ENCODE results near the gene ADM. TPM values are rescaled to one million over a fixed set of nuclear protein-coding genes. Genes with fewer than 3 reads are reported as not detected.

The ADM gene
- total RNA-seq, 1 experiment from 2014 or later, result 263 TPM

DNA sequence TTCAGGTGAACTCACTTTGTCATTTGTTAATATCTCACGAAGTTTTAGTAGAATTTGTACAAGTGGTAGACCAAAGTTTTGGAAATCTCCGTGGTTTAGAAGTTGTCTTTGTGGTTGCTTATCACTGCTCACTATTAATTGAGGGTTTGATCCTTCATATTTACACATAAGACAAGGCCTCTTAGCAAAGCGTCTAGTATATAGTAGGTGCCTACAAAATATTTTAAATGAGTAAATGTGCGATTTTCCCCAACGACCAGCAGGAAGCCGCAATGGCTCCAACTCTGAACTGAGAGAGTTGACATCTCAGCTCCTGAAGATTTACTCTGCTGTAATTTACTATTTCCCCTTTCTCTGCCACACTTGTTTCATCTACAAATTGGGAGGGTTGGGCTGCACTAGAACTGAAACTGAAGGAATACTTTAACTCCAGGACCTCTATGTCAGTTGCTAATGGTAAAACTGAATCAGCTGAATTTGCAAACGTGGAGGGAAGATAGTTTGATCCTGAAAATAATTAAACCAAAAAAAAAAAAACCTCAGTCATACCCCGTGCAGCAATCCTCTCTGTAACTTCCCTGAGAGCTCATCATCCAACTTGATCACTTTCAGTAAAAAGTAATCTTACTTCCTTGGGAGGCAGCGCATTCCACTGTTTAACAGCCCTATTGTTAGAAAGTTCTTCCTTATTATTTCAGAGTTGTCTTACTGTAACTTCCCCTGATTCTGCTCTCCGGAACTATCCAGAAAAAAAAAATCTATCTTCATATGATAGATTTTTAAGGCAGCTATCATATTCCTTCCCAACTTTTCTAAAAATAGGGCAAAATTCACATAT is 9.6 kb upstream of the ADM start:
- H3K27ac ChIP-seq (ENCODE audit: low read length), result peak overlapping the region; percentile 97
- DNase-seq (ENCODE audit: low read depth, low spot score), result no peak
- POLR2A ChIA-PET, result interaction anchor here (0.6 to 0.9 kb wide), 2 partner anchors 10 to 17 kb away, joined by 3 to 4 read pairs; partner anchors contain the start of gene ADM

DNA sequence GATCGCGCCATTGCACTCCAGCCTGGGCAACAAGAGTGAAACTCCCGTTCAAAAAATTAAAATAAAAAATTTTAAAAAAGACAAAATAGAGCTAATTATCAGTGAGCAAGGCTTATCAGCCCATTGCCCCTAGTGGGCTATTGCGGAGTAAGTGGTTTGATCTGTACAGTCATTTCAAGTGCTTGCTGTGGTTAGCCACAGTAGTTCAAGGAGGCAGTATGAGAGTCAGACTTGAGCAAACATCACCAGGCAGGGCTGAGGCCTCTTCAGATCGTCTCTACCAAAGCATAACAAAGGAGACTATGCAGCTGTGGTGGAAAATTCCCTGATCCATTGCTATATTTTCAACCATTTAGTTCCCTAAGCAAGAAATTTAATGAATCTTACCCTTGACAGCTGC is 6.5 kb upstream of the ADM start:
- TF ChIP-seq, protein P1, sequence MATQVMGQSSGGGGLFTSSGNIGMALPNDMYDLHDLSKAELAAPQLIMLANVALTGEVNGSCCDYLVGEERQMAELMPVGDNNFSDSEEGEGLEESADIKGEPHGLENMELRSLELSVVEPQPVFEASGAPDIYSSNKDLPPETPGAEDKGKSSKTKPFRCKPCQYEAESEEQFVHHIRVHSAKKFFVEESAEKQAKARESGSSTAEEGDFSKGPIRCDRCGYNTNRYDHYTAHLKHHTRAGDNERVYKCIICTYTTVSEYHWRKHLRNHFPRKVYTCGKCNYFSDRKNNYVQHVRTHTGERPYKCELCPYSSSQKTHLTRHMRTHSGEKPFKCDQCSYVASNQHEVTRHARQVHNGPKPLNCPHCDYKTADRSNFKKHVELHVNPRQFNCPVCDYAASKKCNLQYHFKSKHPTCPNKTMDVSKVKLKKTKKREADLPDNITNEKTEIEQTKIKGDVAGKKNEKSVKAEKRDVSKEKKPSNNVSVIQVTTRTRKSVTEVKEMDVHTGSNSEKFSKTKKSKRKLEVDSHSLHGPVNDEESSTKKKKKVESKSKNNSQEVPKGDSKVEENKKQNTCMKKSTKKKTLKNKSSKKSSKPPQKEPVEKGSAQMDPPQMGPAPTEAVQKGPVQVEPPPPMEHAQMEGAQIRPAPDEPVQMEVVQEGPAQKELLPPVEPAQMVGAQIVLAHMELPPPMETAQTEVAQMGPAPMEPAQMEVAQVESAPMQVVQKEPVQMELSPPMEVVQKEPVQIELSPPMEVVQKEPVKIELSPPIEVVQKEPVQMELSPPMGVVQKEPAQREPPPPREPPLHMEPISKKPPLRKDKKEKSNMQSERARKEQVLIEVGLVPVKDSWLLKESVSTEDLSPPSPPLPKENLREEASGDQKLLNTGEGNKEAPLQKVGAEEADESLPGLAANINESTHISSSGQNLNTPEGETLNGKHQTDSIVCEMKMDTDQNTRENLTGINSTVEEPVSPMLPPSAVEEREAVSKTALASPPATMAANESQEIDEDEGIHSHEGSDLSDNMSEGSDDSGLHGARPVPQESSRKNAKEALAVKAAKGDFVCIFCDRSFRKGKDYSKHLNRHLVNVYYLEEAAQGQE (IDR thresholded peaks at IDR 0.05; ENCODE audit: insufficient read depth in 1 of 2, low read depth in 2 of 2, low read length in 1 of 2), result no peak
- no peak for TF ChIP-seq SIN3A (IDR thresholded peaks at IDR 0.05; ENCODE audit: borderline replicate concordance, insufficient read depth, low read depth, low read length)
- TF ChIP-seq, protein P2, sequence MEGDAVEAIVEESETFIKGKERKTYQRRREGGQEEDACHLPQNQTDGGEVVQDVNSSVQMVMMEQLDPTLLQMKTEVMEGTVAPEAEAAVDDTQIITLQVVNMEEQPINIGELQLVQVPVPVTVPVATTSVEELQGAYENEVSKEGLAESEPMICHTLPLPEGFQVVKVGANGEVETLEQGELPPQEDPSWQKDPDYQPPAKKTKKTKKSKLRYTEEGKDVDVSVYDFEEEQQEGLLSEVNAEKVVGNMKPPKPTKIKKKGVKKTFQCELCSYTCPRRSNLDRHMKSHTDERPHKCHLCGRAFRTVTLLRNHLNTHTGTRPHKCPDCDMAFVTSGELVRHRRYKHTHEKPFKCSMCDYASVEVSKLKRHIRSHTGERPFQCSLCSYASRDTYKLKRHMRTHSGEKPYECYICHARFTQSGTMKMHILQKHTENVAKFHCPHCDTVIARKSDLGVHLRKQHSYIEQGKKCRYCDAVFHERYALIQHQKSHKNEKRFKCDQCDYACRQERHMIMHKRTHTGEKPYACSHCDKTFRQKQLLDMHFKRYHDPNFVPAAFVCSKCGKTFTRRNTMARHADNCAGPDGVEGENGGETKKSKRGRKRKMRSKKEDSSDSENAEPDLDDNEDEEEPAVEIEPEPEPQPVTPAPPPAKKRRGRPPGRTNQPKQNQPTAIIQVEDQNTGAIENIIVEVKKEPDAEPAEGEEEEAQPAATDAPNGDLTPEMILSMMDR (IDR thresholded peaks at IDR 0.05), result peak; percentile 40
- in situ Hi-C loops (cut with HindIII; ENCODE audit: low pct_unique_long_range_greater_than_20kb, low sequenced_read_pairs) (no loop called here), intact Hi-C loops (cut with micrococcal nuclease; ENCODE audit: unreplicated experiment) (no loop called here)
- ChIA-PET CTCF (no interaction called here), POLR2A (interaction anchor here (0.6 kb wide), 1 partner anchor 24 kb away, joined by 12 read pairs; no protein-coding TSS in a partner anchor)
- no peaks in the 10 kb centered on the region for H3K27me3 ChIP-seq (ENCODE audit: control insufficient read depth, insufficient read depth, low read length)
- no peaks in the 10 kb centered on the region for H3K9me3 ChIP-seq (ENCODE audit: control insufficient read depth, insufficient read depth, low read depth, low read length)
- H3K36me3 ChIP-seq (ENCODE audit: control insufficient read depth, insufficient read depth, low read length), result no peaks in the 10 kb centered on the region; the same call in 1 of the 2 replicates
- H3K4me1 ChIP-seq (ENCODE audit: control insufficient read depth, insufficient read depth, low read length), result peaks cover 40% of the 10 kb centered on the region
- DNase-seq (ENCODE audit: low read depth, low spot score) (no peak), ATAC-seq (no peak)
- BruUV-seq (replicated peaks), result no TSS peak
- no peak overlapping the region for H3K4me3 ChIP-seq (ENCODE audit: low read depth in 2 of 2, low read length in 2 of 2)
- peak overlapping the region; percentile 24; the same call in 1 of the 2 replicates for H3K27ac ChIP-seq (ENCODE audit: low read length)

More for the DNA sequence above, 9.6 kb upstream of the ADM start:
- CTCF ChIA-PET, result interaction anchor here (0.6 to 0.9 kb wide), 2 partner anchors 18 to 28 kb away, joined by 3 to 5 read pairs; no protein-coding TSS in a partner anchor
- TF ChIP-seq TCF7L2 (IDR thresholded peaks at IDR 0.05; ENCODE audit: low read depth, low read length) (no peak), POLR2AphosphoS5 (IDR thresholded peaks at IDR 0.05; ENCODE audit: low read depth, low read length) (0 out of 2 replicates have a peak, but pooled peaks have one; percentile 9)
- Histone ChIP-seq H3K27me3 (ENCODE audit: control insufficient read depth, insufficient read depth, low read length) (no peaks in the 10 kb centered on the region), H3K9me3 (ENCODE audit: control insufficient read depth, insufficient read depth, low read depth, low read length) (no peaks in the 10 kb centered on the region), H3K4me3 (ENCODE audit: low read depth in 2 of 2, low read length in 2 of 2) (peak overlapping the region; percentile 67 to 74), H3K36me3 (ENCODE audit: control insufficient read depth, insufficient read depth, low read length) (no peaks in the 10 kb centered on the region; the same call in 1 of the 2 replicates), H3K4me1 (ENCODE audit: control insufficient read depth, insufficient read depth, low read length) (peaks cover 46% of the 10 kb centered on the region)
- no peak for ATAC-seq
- intact Hi-C loops (cut with micrococcal nuclease; ENCODE audit: unreplicated experiment), result no loop called here
- in situ Hi-C loops (cut with HindIII; ENCODE audit: low pct_unique_long_range_greater_than_20kb, low sequenced_read_pairs), result no loop called here
- BruUV-seq (replicated peaks), result no TSS peak

Data from Panc1 (cell line).